Glutamatergic neuron (in vitro differentiated cells): ENCODE results near the gene STAMBP. TPM values are rescaled to one million over a fixed set of nuclear protein-coding genes. Genes with fewer than 3 reads are reported as not detected.
"Not testable (repeated sequence)": the region's sequence is repeated elsewhere in the genome, so short reads cannot be mapped to it uniquely, and the experiment has no call there.

Source experiments
- DNase-seq: peaks from one replicate; pipeline ENCODE4 v3.0.0; 2022
- H3K27ac Mint-ChIP-seq: one replicate; pipeline ENCODE4 v1.8.0; 2020; ENCODE audit warnings: mild to moderate bottlenecking, mixed read lengths, inconsistent platforms; ENCODE audit not compliant: unreplicated experiment
- H3K27me3 Mint-ChIP-seq: one replicate; pipeline ENCODE4 v1.8.0; 2020; ENCODE audit warnings: mild to moderate bottlenecking, moderate library complexity, mixed read lengths, inconsistent platforms; ENCODE audit not compliant: unreplicated experiment
- H3K36me3 Mint-ChIP-seq: one replicate; pipeline ENCODE4 v1.8.0; 2020; ENCODE audit warnings: mild to moderate bottlenecking, mixed read lengths, inconsistent platforms; ENCODE audit not compliant: unreplicated experiment
- H3K4me1 Mint-ChIP-seq: one replicate; pipeline ENCODE4 v1.8.0; 2020; ENCODE audit warnings: mild to moderate bottlenecking, low read depth, mixed read lengths, inconsistent platforms; ENCODE audit not compliant: unreplicated experiment
- H3K4me3 Mint-ChIP-seq: one replicate; pipeline ENCODE4 v1.8.0; 2020; ENCODE audit warnings: mild to moderate bottlenecking, mixed read lengths, inconsistent platforms; ENCODE audit not compliant: unreplicated experiment
- H3K9me3 Mint-ChIP-seq: one replicate; pipeline ENCODE4 v1.8.0; 2020; ENCODE audit warnings: mild to moderate bottlenecking, moderate library complexity, mixed read lengths, inconsistent platforms; ENCODE audit not compliant: unreplicated experiment
- CTCF ChIP-seq: fragments of 200-600 bp; sonication (generic); IDR thresholded peaks from one replicate; pipeline ENCODE4 v1.5.0; 2021; ENCODE audit not compliant: partially characterized antibody, unreplicated experiment
- long read RNA-seq: library from polyadenylated mRNA; unstranded; transcript quantifications from one replicate; pipeline ENCODE4 v2.0.0, GENCODE V29; 2020; ENCODE audit not compliant: unreplicated experiment
- total RNA-seq: library from RNA; stranded (reverse); fragmentation: NEBNext Ultra II Directional; extraction: Animal tissue kit (Norgen Biotek cat#: 25700); gene quantifications from one replicate; pipeline ENCODE4 v1.2.1, GENCODE V29; 2021; ENCODE audit not compliant: unreplicated experiment

STAMBP gene
- total RNA-seq, result 48.9 TPM
- long read RNA-seq, full-length matches to known transcripts, result 10 of 27 reads
- long read RNA-seq, partial matches to known transcripts, result 13 of 27 reads
- long read RNA-seq, other reads (novel, unspliced or antisense), result 4 of 27 reads

GRCh38 chr2:73828818-73829570, at the start of gene STAMBP:
Gene STAMBP, plus strand, starts transcription at chr2:73828961. Its CDS starts 1,896 bp downstream, at chr2:73830857.
- Mint-ChIP-seq H3K4me1 (peaks cover 9% of the 10 kb centered on the region), H3K36me3 (no peaks in the 10 kb centered on the region), H3K4me3 (peak within 1 kb of the TSS; percentile 88), H3K27ac (peak within 1 kb of the TSS; percentile 23), H3K27me3 (peaks cover 1% of the 10 kb centered on the region), H3K9me3 (peaks cover 2% of the 10 kb centered on the region)
- no peak for TF ChIP-seq CTCF
- peak; percentile 95 for DNase-seq

GRCh38 chr2:73779467-73780236, 49.1 kb upstream of the STAMBP start, which contains the start of gene DUSP11:
Gene DUSP11, minus strand, starts transcription at chr2:73780103. Its CDS starts 129 bp downstream, at chr2:73779974.
- TF ChIP-seq CTCF, result peak; percentile 89
- H3K36me3 Mint-ChIP-seq, result no peaks in the 10 kb centered on the region
- peak; percentile 98 for DNase-seq
- peaks cover 2% of the 10 kb centered on the region for H3K9me3 Mint-ChIP-seq
- H3K27ac Mint-ChIP-seq, result peak within 1 kb of the TSS; percentile 86
- peaks cover 3% of the 10 kb centered on the region for H3K4me1 Mint-ChIP-seq
- peaks cover 1% of the 10 kb centered on the region for H3K27me3 Mint-ChIP-seq
- H3K4me3 Mint-ChIP-seq, result peak within 1 kb of the TSS; percentile 99

GRCh38 chr2:73780237-73780582, 48.6 kb upstream of the STAMBP start:
- Mint-ChIP-seq H3K9me3 (peaks cover 2% of the 10 kb centered on the region), H3K4me1 (peaks cover 3% of the 10 kb centered on the region), H3K36me3 (no peaks in the 10 kb centered on the region), H3K27me3 (peaks cover 1% of the 10 kb centered on the region), H3K27ac (no peak overlapping the region), H3K4me3 (peak overlapping the region; percentile 99)
- TF ChIP-seq CTCF, result peak; percentile 26
- DNase-seq, result no peak

- H3K4me1 Mint-ChIP-seq, H3K4me3 Mint-ChIP-seq: not testable (repeated sequence)
These were observed 45.4 kb upstream of the STAMBP start for GRCh38 chr2:73783402-73783801.

GRCh38 chr2:73783883-73784282, 44.9 kb upstream of the STAMBP start, which contains the start of gene C2orf78:
Gene C2orf78, plus strand, starts transcription at chr2:73784183. Its CDS starts 127 bp downstream, at chr2:73784310.
- not testable (repeated sequence) for DNase-seq, H3K4me3 Mint-ChIP-seq, H3K27me3 Mint-ChIP-seq, H3K4me1 Mint-ChIP-seq, H3K9me3 Mint-ChIP-seq, H3K27ac Mint-ChIP-seq, H3K36me3 Mint-ChIP-seq

More at GRCh38 chr2:73783402-73783801, 45.4 kb upstream of the STAMBP start:
- H3K27ac Mint-ChIP-seq, H3K27me3 Mint-ChIP-seq, H3K36me3 Mint-ChIP-seq, DNase-seq, H3K9me3 Mint-ChIP-seq: not testable (repeated sequence)
